SHP77 (cell line): ENCODE data around the gene ATP6V1D.
"Not testable (repeated sequence)": the region's sequence is repeated elsewhere in the genome, so short reads cannot be mapped to it uniquely, and the experiment has no call there.

Experiments
- DNase-seq, 2 experiments: peaks; one replicate each; lab custom pipeline; 2025; lab: John Stamatoyannopoulos, UW

Gene ATP6V1D

DNA sequence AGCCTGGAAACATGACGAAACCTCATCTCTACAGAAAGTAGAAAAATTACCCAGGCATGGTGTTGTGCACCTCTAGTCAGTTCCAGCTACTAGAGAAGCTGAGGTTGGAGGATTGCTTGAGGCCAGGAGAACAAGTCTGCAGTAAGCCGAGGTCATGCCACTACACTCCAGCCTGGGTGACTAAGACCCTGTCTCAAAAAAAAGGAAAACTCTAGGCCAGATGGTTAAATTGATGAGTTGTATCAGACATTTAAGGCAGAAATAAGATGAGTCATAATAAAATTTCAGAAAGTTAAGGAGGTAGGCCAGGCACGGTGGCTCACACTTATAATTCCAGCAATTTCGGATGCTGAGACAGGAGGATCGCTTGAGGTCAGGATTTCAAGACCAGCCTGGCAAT is 11.2 kb upstream of the ATP6V1D start:
- no peak for DNase-seq

GRCh38 chr14:67365476-67365875 is 5.9 kb upstream of the ATP6V1D start:
- no peak for DNase-seq

GRCh38 chr14:67360470-67361206 is 1.0 kb upstream of the ATP6V1D start:
- no peak for DNase-seq

- no peak for DNase-seq
Measured at GRCh38 chr14:67358924-67359774, 455 bp downstream of the ATP6V1D start.

DNA sequence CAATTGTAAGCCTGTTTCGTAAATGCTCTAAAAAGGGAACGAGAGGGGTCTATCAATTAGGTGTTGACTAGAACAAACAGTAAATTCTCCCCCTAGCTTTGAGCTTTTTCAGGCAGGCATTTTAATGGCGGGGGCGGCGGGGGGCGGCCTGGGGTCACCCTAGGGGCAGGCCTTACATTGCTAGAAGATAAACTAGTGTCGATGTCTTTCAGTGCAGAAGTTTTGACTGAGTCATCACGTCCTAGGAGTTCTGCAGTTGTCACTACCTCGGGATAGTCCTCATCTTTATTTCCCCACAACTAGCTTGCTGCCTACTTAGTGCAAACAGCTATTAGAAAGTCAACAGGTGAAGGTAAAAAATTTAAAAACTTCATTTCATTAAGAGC is 1.6 kb downstream of the ATP6V1D start:
- no peak for DNase-seq

- DNase-seq: no peak
Measured at GRCh38 chr14:67357186-67357968, 2.2 kb downstream of the ATP6V1D start.

DNA sequence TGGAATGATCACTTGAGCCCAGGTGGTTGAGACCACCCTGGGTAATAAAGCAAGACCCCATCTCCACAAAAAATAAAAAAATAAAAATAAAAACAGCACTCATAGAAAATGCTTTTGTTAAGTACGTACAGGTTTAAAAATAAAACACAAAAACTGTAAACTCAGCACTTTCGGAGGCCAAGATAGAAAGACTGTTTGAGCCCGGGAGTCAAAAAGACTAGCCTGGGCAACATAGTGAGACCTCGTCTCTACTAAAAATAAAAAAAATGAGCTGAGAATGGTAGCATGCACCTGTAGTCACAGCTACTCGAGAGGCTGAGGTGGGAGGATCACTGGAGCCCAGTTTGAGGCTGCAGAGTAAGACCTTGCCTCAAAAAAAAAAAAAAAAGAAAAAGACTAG is 7.5 kb downstream of the ATP6V1D start:
- DNase-seq: no peak

GRCh38 chr14:67345583-67345982 is 14.0 kb downstream of the ATP6V1D start:
- DNase-seq: no peak

DNA sequence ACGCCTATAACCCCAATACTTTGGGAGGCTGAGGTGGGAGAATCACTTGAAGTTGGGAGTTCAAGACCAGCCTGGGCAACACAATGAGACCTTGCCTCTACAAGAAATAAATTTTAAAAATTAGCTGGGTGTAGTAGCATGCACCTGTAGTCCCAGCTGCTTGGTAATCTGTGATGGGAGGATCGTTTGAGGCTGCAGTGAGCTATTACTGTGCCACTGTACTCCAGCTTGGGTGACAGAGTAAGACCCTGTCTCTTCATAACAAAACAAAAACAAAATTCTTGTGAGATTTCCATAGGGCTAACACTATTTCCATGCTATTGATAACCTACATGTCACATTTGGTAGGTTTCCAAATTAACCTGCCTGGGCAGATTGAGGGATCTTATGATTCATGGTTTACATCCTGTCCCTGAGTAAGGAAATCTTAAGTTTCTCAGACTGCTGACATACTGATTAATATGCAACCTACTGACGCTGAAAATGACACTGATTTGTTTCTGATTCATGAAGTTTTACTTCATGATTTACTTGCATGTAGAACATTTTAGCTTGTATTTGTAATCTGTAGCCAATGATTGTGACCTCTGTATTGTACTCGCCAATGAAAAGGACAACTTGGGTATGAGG is 15.9 kb downstream of the ATP6V1D start:
- DNase-seq: no peak

GRCh38 chr14:67341231-67341630 is 18.4 kb downstream of the ATP6V1D start:
- not testable (repeated sequence) for DNase-seq

GRCh38 chr14:67335781-67336180 is 23.8 kb downstream of the ATP6V1D start:
- peak in 1 of 2 experiments; percentile 27 for DNase-seq

GRCh38 chr14:67332468-67332867 is 27.1 kb downstream of the ATP6V1D start:
- DNase-seq: no peak

GRCh38 chr14:67331368-67332125 is 28.1 kb downstream of the ATP6V1D start:
- no peak for DNase-seq

GRCh38 chr14:67329666-67330065 is 29.9 kb downstream of the ATP6V1D start:
- DNase-seq: not testable (repeated sequence)

DNA sequence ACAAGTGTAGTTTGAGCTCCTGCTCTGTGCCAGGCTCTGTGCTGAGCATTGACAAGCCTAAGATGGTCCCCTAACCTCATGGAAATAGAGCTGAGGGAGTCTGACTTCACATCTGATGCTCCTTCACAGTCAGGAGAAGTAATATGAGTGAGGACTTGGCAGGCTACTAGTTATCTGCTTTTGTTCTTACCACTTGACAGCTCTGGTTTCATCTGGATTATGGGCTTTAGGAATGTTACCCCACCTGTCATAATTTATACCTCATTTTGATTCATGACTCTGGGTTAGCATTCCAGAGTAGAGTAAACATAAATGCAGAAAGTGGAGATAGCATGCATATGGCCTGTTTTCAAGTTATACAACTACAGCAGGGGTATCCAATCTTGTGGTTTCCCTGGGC is 40.5 kb downstream of the ATP6V1D start:
- DNase-seq: no peak

GRCh38 chr14:67317822-67318221 is 41.8 kb downstream of the ATP6V1D start:
- DNase-seq: no peak

GRCh38 chr14:67313153-67313552 is 46.5 kb downstream of the ATP6V1D start:
- no peak for DNase-seq

GRCh38 chr14:67311868-67312267 is 47.7 kb downstream of the ATP6V1D start:
- DNase-seq: no peak
